GM18873 (cell line): ENCODE measurements around the gene BPGM.

Experiments
- ATAC-seq: cut with Tn5 transposase; IDR thresholded peaks from one replicate; pipeline ENCODE4 v1.9.1; 2021; ENCODE audit warnings: mild to moderate bottlenecking, moderate library complexity, moderate number of reproducible peaks; ENCODE audit not compliant: unreplicated experiment, low FRiP score

Gene BPGM

DNA sequence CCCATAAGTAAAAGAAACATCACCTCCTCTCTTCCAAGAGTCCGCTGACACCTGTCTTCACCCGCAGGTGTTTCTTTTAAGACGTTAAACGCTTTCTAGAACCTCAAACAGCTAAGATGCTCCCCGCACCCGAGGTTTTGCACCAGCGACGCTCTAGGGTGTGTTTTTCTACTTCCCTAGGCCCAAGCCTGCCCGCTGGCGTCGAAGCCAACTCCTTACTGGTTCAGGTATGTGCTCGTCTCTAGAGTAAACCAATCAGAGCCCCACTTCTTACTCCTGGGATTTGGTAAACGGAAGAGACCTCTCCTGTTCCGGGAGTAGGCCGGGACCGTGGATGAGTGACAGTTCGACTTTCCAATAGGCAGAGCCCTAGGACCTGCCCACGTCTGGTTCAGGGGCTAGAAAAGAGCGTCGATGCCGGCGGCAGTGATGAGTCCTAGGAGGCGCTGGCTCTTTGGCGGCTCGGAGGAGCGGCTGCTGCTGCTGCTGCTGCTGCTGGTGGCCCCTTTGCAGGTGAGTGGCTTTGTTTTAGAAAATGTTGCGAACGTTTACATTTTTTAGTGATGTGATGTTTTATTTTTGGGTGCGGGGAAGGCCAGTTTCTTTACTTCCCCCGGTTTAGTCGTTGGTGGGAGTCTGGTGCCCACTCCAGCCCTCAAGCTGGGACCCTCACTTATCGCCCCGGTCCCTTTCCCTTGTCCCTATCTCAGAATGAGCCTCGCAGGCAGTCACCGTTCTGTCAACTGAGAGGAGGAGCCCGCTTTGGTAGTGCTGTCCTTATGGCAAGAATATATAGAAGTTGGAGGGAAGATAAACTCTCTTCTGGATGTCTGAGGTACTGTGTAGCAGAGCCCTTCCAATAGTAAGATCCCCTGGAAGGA, at the start of gene BPGM:
Gene BPGM, plus strand, starts transcription at position 429 of the 881 bp plus-strand sequence. CDS start 14,655 bp downstream, outside the sequence.
- ATAC-seq, result peak; percentile 99

DNA sequence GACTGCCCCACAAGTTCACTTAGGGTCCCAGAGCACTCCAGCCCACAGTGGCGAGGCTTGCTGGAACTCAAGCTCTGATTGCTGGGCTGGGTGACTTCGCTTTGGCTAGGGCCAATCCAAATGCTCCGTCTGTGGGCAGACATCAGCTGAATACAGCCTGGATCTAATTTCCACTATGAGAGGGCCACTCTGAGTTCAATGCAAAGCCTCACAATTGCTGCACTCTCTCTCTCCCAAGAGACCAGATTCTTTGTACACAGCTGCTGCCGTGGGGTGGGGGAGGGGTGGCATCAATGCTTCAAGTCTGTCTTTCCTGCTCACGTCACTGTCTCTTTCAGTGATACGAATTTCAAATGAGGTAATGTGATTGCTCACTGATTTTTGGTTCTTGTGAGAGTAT, 47.3 kb upstream of the BPGM start:
- no peak for ATAC-seq

DNA sequence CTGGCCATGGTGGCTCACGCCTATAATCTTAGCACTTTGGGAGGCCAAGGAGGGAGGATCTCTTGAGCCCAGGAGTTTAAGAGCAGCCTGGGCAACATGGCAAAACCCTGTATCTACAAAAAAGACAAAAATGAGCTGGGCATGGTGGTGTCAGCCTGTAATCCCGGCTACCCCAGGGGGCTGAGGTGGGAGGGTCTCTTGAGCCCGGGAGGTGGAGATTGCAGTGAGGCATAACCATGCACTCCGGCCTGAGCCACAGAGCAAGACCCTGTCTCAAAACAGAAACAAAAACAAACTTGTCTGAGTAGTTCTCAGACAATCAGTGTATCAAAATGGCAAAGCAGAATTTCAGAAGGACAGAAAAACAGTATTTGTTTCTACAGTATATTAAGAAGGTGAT, 45.2 kb upstream of the BPGM start:
- ATAC-seq, result no peak

DNA sequence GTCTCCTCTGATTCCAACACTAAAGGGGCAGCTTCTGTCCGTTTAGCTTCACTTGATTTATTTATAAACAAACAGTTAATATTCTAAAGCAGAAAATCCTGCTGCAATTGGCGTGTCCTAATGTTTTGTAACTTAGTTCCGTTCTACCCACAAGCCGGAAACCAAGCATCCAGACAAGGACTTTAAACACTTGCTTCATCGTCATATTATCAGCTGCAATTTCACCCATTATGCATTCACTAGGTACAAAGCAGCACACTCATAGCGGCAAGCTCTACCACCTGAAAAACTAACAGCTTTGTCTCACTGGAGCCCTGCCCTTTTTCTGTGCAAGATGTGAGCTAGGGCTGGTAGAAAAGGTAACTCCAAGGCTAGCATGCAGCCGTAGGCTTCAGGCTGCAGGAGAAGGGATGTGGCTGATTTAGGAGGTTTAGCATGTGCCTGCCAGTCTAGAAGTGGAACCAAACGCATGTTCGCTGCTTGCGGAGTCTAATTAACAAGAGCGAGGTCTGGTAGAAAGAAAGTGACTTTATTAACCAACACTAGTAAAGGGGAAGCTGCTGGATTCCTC, 43.7 kb upstream of the BPGM start:
- no peak for ATAC-seq

DNA sequence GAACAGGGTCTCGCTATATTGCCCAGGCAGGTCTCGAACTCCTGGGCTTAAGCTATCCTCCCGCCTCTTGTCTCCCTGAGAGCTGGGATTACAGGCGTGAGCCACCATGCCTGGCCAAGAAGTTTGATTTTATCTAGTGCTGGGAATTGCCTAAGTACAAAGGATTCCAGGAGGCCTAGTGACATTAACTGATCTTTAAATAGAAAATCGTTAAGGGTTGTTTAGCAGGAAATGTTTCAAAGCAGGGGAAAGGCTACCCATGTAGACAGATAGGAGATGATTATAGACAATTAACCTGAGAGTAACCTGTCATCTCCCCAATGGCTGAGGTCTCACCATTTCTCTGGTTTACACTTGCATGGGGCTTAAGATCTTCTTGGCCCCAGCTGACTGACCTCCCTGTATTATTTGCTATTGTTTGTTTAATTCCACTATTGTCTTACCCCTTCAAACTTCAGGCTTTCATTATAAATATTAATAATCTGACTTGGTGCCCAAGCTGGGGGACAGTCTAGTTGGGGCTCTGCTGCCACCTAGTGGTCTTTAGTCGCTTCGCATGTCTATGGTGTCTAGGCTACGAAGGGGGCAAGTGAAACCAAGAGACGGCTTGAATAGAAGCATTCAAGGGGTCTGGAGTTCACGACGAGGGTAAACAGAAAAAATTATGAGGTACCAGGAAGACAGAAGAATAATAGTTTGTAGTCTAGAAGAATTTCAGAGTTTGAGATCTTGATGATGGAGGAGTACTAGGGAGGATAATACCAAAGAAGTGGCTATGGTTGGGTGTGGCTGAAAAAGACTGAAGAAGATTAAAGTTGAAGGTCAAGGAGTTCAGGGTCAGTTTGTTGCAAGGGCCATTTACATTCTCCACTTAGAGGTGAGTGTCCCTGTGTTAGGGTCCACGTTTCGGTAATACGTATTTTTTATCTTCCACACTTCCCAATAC, 40.4 kb upstream of the BPGM start:
- ATAC-seq, result peak; percentile 78

DNA sequence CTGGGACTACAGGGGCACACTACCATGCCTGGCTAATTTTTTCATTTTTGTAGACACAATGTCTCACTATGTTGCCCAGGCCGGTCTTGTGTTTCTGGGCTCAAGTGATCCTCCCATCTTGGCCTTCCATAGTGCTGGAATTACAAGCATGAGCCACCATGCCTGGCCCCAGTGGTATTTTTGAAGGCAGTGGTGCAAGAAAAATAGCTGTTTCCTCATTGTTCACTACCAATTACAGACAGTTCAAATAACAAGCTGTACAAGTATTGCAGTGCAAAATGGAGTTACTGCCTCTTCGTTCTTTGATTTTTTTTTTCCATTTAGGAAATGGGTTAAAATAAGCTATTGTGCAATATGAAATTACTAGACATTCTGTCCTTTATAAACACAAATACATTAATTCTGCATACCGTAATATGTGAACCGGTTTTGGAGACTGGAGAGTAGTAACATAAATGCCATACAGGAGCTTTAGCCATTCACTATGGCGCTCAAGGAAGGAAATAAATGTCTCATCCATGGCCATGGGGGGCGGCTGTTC, 35.0 kb upstream of the BPGM start:
- ATAC-seq, result no peak

DNA sequence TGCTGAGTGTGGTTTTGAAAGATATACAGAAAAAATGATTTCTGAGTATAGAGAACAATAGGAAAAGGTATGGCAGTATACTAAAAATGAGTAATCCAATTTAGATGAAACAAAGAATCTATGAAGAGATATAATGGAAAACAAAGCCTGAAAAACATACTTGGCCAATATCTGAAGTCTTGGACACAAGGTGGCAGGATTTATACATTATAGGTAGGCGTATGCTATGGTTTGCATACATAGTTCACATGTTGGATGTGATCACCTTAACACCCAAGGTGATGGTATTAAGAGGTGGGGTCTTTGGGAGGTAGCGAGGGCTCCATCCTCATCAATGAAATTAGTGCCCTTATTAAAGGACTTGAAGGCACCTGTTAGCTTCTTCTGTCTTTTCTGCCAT, 34.5 kb upstream of the BPGM start:
- no peak for ATAC-seq

DNA sequence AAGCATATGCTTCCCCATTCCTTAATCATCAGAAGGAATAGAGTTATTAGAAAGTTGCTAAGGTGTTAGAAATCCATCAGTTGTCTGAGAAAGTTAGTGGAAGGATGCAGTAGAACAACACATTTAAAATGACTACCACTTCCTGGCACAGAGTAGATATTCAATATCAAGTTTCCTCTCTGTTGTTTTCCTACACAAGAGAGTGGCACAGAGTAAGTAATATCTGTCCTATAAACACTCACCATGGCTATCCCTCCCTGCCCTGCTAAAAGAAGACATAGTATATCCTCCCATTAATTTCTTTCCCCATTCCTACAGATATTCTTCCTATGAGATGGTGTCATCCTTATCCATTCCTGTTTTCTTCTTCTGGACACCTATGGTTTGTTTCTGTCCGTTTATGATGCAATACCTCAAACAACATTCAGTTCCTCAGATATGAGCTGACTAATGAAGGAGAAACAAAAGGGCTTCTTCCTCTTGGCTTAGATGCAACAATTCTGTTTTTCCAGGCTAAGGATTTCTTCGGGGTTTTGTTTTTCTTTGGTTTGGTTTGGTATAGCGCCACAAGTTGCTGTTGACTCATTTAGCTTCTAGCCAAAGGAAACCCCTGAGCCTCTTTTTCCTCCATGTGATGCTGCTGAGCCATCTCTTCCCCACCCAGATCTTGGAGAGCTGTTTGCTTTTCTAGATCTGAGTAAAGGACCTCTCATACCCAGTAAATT, 32.9 kb upstream of the BPGM start:
- ATAC-seq, result no peak

DNA sequence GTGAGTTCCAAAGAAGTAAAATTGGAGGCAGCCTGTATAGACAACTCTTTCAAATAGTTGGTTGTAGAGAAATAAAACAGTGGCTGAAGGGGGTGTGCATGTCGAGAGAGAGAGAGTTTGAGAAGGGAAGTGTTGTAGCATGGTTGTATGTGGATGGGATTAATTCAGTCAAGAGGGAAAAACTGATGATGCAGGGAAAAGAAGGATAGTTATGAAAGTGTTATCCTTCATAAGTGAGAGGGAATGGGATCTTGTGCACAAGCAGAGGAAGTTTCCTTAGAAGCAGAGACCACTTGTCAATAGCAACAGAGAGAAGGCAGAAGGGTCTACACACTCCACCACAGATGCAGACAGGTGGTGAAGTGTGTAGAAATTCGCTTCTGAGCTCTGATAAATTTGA, 30.0 kb upstream of the BPGM start:
- no peak for ATAC-seq

DNA sequence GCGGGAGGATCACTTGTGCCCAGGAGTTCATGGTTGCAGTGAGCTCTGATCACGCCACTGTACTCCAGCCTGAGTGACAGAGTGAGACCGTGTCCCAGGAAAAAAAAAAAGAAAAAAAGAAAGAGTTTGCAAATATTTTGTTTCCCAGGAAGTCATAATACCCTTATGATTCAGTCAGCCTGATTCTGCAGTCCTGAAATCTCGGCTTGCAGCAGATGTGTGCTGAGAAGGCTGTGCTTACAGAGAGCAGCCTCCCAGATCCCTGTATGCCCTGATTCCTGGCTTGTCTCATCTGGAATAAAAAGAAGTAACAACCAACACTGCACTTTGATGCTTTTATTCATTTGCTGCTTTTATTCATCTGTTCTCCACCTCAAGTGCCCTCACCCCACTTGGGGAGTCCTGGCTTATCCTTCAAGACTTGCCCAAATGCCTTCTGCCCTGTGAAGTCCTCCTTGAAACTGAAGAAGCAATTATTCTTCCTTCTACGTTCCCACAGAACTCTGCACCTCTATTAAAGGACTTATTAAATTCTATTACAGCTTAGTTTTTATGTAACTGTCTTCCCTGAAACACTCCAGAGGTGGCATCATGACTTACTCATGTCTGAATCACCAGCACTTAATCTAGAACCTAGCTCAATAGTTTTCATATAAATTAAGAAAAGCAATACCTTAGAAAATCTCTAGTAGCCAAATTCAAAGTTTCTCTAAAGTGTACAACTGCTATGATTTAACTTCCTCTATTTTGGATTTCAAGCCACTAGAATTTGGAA, 27.7 kb upstream of the BPGM start:
- no peak for ATAC-seq

DNA sequence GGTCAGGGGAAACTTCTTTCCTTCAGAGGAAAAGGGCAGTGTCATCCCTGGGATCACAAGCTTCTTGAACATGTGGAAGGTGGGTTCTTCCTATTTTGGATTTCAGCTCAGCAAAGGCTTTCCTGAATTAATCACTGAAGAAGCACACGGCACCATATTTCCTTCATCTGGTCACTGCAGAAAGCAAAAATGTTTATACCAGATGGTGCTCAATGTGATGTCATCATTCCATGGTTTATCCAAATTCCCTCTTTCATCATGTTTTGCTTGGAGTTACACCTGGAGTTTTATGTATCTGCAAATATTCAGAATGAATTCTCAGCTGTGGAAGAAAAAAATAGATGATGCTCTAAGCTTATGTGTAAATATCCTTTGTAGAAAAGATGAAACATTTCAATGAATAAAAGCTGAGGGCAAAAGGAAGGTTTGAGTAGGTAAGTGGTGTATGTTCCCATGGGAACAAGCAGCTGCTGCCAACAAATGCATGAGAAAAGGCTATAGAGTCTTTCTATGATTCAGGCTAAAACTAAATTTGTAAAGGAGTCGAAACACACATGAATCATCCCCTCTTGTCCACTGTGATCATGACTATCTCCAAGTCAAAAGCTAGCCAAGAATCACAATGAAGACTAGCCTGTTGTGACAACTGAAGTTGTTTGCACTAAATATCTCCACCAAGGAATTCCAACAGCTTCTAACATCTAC, 26.9 kb upstream of the BPGM start:
- no peak for ATAC-seq

DNA sequence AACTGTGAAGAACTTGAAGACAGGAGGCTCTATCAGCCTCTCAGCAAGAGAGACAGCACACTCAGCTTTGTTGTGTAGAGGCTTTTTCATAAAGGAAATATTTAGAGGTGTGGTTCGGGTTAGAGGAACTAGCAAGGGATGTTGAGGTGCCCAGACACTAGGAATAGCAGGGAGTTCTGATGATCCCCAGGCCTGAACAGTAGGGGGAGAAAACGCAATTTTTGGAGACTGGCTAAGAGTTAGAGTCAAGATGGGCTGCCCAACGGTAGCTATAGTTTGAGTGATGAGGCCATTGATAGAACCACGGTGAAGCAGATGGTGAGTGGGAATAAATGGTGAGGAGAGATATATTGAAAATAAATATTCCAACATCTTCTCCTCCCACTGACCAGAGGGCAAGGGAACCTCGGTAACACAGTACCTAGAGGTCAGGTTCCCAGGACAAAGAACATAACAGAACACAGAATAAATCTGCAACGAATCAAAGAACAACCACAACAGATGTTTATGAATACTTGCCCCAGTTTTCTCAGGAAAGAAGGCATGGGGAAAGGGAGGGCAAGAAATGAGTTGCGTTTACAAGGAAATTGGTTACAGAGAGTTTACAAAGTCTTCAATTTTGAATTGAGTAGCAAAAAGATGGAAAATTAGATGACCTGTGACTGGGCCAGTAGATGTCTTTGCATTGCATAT, 24.2 kb upstream of the BPGM start:
- ATAC-seq, result no peak

DNA sequence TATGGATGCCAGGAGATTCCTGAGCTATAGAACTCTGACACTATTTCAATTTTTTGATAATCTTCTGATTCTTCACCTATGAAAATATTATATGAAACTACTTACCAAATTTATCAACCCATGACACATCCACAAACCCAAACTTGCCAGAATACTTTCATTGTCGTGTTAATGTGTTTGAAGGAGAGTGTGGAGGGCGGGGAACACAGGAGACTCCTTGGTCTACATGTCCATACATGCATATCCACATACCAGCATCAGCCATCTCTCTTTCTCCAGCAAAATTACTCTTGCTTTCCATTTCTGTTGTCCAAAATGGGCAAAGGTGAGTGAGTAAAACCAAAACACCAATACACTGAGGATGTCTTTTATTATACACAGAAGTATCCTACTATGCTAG, 23.5 kb upstream of the BPGM start:
- no peak for ATAC-seq

DNA sequence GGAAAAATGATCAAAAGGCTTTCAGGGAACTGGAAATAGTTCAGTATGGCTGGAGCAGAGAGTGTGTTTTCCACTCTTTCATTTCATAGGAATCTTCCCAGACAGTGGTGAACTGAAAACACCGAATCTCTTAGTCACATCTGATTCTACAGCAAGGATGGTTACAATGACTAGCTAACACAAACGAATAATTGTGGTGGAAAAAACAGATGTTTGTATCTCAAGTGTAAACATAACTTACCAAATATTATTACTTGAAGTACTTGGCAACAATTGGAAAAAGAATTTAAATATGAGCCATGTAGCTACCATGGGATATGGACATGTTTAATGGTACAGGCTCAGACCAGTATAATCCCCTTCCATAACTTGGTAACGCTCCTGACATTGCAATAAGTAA, 21.1 kb upstream of the BPGM start:
- no peak for ATAC-seq

DNA sequence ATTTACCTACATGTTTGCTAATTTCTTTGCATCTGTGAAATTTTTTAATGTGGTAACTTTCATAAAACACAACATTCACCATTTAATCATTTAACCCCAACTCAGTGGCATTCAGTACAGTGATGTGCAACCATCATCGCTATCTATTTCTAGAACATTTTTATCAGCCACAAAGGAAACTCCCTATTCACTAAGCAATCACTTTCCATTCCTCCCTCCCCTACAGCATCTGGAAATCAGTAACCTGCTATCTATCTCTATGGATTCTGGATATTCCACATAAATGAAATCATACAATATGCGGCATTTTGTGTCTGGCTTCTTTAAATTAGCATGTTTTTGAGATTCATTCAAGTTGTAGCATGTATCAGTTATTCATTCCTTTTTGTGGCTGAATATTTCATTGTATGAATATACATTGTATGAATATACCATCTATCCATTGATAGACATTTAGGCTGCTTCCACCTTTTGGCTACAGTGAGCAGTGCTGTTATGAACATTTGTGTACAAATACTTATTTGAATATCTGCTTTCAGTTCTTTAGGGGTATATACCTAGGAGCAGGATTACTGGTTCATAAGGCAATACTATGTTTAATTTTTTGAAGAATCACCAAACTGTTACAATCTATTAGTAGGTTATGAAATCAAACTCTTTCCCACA, 19.4 kb upstream of the BPGM start:
- ATAC-seq, result no peak

DNA sequence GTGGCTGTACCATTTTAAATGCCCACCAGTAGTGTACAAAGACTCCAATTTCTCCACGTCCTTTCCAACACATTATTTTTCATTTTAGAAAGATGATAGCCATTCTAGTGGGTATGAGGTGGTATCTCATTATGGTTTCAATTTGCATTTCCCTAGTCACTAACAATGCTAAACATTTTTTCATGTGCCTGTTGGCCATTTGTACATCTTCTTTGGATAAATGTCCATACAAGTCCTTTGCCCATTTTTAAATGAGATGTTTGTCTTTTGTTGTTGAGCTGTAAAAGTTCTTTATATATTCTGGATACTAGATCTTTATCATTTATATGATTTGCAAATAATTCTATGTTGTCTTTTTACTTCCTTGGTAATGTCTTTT, 18.9 kb upstream of the BPGM start:
- ATAC-seq, result no peak

DNA sequence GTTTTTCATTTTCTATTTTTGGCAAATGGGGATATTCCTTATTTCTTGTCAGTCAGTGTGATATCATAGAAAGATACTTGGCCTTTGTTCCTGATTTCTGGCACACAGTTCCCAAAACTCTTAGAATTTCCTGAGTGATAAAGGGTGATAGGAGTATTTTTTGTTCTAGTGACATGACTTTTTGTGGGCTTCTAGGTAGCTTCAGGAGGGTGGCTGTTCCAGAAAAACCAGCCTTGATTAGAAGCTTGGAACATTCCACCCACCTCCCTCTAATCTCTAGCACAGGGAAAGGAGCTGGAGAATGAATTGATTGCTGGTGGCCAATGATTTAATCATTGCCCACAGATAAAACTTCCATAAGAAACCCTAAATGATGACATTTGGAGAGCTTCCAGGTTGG, 17.2 kb upstream of the BPGM start:
- no peak for ATAC-seq

DNA sequence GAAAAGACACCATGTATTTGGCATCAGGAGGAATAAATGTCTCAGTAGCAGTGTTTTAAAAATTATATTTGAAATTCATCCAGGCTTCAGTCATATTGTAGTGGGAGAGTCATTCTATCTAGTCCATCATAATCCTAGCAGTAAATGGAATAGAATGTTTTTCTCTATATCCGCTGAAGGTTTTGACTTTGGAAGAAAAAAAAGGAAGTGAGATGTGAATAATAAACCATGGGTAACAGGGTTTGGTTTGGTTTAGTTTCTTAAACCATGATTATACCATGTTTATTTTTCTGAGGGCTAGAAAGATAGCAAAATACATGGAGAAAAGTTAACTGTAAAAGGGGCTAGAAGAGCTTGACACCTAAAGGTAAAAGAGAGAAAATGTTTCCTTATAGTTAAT, 16.4 kb upstream of the BPGM start:
- ATAC-seq, result no peak
